IPS-18c (cell line): Measurements from ENCODE around the gene OPN3.
A peak's percentile ranks its signal among the peaks of the same experiment; 100 is the strongest.

Experiments
- H3K4me3 ChIP-seq: 2 replicates; pipeline ENCODE4 v1.7.0; 2013; ENCODE audit warnings: low read depth, mild to moderate bottlenecking, low read length, moderate library complexity; ENCODE audit not compliant: insufficient read depth
- H3K9me3 ChIP-seq: one replicate; pipeline ENCODE4 v1.6.1; 2013; ENCODE audit warnings: mild to moderate bottlenecking, low read length, moderate library complexity; ENCODE audit not compliant: control insufficient read depth, insufficient read depth

The OPN3 gene

DNA sequence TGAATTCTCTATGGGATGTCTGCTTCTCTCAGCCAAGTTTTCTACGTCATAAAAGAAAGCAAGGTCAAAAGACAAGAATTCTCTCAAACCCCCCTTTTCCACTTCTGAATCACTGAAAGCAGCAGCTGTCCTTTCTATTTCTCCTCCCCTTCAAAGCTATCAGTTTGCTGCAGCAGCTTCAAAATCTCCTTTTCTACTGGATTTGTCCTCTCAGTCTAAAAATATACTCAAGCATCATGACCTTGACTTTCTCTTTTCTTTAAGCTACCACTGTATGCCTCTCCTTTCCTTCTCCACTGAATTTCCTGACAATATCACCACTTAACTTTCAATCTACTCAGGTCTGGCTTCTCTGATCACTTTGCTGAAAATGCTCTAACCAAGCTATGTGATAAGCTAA is 13.8 kb upstream of the OPN3 start:
- no peak overlapping the region for H3K4me3 ChIP-seq
- no peaks in the 10 kb centered on the region for H3K9me3 ChIP-seq

DNA sequence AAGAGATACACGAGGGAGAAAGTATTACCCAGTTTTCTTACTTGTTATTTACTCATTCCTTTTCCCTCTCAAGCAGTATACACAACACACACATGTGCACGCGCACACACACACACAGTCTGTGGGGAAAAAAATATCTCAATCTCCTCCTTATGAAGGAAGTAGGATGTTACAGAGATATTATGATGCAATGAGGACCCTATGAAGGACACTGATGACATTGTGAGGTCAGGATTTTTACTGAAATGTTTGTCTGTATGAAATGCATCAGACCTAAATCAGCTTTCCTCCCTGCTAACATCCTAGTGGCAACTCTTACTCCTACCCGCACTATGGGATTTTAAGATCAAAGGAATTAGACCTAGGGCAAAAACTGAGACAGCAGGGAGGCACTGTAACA is 11.8 kb upstream of the OPN3 start, which contains the start of gene WDR64:
WDR64 (plus strand) TSS at position 270 of the 400 bp plus-strand sequence. CDS start 204 bp downstream, outside the sequence.
- H3K9me3 ChIP-seq = no peaks in the 10 kb centered on the region
- no peak within 1 kb of the TSS for H3K4me3 ChIP-seq

DNA sequence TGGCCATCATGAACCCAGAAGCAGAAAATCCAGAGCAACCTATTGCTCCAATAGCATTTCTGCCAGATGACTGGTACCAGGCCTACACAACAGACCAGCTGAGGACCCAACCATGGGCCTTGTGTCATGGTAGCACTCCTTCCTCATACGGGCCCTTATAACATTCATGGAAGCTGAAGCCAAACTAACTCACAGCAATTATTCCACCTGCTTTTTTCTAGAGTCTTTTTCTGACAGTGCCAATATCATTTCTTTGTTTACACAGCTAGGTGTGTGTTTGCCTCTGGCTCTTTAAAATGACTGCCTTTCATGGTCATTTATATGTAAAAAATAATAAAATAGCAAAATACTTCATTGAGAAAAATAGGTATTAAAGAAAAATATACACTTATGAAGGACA is 8.0 kb upstream of the OPN3 start:
- no peaks in the 10 kb centered on the region for H3K9me3 ChIP-seq
- H3K4me3 ChIP-seq = no peak overlapping the region

DNA sequence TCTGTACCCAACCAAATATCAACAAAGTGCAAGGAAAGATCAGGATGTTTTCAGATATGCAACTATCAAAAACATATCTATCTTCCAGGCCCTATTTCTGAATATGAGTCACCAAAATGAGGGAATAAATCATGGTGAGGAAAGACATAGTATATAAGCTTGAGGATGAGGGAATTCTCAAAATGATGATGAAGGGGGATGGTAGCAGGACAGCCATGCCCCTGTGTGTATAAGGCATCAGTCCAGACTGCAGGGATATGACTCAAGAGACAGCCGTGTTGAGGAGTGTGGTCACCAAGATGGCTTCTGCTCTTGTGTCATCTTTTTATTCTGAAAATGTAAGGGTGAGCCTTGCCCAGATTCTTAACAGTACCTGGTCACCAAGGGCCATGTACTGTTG is 7.5 kb upstream of the OPN3 start:
- no peak overlapping the region for H3K4me3 ChIP-seq
- no peaks in the 10 kb centered on the region for H3K9me3 ChIP-seq

DNA sequence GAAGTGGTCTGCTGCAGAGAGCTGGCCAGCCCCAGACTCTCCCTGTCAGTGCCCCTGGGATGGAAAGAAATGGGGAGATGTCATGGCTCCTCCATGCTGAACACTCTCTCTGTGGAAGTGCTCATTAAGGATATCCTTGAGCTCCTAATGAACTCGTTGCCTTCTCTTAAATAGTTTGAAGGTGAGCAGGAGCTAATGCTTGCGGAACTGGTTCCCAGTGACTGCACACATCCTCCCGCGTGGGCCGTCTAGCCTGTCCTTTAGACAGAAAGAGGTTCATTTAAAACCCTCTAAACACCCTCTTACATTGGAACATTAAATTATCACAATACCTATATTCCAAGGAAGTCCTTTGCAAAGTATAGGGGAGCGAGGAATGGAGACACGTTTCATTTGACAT is 6.0 kb upstream of the OPN3 start:
- no peak overlapping the region for H3K4me3 ChIP-seq
- H3K9me3 ChIP-seq = no peaks in the 10 kb centered on the region

DNA sequence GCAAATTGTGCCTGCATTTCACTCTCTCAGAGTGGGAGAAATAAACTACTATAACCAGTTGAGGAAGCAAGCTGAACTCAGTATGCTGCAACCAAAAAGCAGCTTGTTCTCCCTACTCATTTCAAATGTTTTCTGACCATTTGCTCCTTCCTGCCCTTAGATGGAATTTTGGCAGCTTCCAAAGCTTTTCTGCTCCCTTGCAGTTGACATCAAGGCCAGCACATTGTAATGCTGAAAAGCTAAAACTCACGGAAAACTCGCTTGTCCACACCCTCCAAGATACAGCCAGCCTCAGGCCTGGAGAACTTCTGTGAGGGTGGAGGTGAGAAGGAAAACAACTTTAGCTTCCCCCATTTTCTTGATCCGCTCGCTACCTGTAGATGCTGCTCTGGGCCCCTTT is 5.0 kb upstream of the OPN3 start:
- H3K4me3 ChIP-seq = no peak overlapping the region; the same call in 1 of the 2 replicates
- no peaks in the 10 kb centered on the region for H3K9me3 ChIP-seq

DNA sequence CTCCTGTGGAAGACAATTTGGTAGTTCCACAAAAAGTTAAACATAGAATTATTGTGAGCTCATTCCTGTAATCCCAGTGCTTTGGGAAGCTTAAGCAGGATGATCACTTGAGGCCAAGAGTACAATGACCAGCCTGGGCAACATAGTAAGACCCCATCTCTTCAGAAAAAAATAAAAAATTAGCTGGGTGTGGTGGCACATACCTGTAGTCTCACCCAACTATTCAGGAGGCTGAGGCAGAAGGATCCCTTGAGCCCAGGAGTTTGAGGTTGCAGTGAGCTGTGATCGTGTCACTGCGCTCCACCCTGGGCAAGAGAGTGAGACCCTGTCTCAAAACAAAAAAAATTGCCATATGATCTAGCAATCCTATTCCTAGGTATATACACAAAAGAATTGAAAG is 4.1 kb upstream of the OPN3 start:
- no peaks in the 10 kb centered on the region for H3K9me3 ChIP-seq
- H3K4me3 ChIP-seq = no peak overlapping the region

DNA sequence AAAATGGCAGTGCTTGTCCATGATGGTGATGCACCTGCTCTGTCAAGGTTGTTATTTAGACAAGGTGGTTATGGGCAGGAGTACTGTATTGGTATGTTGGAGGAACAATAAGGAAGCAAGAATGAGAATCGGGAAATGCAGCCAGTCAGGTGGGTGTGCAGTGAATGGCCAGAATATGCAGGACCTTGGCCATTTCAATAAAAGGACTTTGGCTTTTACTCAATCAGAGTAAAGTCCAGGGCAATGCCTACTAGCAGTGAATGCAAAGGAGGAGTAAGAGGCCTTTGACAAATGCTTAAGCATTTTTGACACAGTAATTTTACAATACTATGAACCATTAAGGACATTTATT is 2.4 kb upstream of the OPN3 start:
- no peaks in the 10 kb centered on the region for H3K9me3 ChIP-seq
- no peak overlapping the region for H3K4me3 ChIP-seq

DNA sequence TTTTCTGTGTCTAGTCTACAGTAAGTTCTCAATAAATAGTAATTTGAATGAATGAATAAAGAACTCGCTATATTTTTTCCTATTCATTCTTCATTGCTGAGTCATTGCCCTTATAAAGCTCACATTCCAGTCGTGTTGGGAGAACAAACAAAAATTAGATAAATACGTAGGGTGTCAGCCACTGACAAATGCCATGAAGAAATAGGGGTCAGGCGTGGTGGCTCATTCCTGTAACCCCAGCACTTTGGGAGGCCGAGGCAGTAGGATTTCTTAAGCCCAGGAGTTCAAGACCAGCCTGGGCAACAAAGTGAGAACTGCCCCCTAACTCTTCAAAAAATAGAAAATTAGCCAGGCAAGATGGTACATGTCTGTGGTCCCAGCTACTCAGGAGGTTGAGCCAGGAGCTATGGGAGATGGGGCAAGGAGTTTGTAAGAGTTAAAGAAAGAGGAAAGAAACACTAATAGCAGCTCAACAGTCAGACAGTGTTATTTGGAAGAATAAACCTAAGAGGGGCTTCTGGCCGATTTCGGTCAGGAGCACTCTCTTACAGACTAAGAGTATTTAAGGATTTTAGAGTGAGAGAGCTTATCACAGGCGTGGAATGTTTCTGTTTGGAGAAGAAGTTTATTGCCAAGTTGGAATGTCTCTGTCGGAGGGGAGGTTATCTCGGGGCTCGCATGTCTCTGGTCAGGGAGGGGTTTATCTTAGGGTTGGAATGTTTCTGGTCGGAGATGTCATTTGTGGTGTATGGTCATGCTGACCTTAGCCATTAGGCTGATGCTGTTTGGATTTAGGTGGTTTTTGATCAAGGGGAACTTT is 1.8 kb upstream of the OPN3 start:
- no peak overlapping the region for H3K4me3 ChIP-seq
- no peaks in the 10 kb centered on the region for H3K9me3 ChIP-seq

DNA sequence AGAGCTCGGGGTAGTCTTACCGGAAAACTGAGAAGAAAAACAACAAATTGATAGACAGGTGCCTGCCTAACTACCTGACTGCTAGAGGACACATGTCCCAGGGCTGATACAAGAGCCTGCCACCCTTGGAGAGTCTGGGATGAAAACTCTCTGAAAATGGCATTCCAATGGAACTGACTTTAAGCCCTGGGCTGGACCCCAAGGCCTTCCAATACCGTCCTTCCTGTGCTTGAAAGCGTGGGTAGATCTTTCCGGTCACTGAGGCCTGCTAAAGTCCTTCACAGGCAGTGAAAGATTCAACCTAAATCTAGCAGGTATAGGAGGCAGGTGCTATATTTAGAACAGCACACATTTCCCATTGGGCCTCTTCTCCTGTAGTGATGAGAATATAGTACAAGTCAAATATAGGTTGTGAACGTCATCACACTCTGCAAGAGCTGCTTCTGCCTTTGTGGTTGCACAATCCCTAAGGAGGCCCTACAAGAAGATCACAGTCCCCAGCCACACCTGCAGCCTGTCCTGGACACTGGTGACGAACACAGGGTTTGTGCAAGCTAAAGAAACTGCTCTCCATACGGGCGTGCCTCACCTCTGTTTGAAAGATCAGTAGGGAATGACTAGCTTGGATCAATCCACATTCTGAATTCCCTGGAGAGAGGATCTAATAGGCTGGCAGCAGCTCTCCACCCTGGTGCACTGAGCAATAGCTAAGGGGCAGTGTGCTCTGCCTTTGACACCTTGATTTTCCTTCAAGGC is 876 bp upstream of the OPN3 start:
- no peak overlapping the region; the same call in 1 of the 2 replicates for H3K4me3 ChIP-seq
- H3K9me3 ChIP-seq = no peaks in the 10 kb centered on the region

DNA sequence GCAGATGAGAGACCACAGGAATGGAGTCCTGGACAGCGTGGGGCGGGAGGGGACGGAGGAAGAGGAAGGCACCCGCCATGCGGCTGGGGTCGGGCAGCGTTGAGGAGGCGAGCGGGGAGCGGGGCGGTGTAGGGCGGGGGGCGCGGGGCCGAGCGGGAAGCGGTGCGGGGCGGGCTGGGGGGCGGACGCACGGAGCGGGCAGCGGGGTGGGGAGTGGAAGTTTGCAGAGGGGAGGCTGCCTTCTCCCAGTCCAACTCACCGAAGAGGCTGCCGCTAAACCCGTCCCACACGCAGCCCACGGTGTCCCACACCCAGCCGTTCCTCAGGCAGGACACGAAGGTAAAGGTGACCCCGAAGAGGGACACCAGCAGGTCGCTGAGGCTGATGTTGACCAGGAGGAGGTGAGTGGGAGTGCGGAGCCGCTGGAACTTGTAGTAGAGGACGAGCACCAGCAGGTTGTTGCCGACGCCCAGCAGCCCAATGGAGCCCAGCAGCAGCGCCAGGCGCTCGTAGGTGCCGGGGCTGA is 483 bp downstream of the OPN3 start:
- H3K4me3 ChIP-seq = peak overlapping the region; percentile 91
- no peaks in the 10 kb centered on the region for H3K9me3 ChIP-seq

DNA sequence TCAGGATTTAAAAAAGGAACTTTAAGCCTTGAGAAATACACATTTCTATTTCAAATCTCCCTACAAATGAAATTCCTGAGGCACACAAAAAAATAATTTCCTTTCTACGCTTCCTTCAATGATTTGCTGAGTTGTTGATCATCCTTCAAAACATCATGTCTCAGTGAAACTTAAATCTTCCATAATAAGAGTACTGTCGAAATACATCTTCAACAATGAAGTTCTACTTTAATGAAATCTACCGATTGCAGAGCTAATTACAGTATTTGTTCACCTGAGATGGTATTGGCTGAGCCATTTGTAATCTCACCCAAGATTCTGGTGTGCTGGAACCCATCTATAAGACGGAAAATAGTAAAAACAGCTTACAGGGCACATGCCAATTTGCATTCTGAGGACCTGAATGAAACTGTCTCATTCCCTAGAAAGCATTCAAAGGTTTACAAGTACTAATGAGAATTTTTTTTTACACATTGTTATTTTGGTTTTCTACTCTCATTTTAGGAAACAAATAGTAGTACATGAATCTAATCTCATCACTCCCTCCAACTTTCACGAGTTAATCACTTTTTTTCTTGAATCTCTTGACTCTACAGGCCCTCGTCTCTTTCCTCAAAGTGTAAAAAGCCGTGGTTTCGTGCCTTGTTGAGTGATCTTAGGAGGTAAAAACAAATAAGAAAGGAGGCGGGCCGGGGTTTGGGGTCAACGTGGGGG is 1.1 kb downstream of the OPN3 start:
- peak overlapping the region; percentile 91 for H3K4me3 ChIP-seq
- H3K9me3 ChIP-seq = no peaks in the 10 kb centered on the region

DNA sequence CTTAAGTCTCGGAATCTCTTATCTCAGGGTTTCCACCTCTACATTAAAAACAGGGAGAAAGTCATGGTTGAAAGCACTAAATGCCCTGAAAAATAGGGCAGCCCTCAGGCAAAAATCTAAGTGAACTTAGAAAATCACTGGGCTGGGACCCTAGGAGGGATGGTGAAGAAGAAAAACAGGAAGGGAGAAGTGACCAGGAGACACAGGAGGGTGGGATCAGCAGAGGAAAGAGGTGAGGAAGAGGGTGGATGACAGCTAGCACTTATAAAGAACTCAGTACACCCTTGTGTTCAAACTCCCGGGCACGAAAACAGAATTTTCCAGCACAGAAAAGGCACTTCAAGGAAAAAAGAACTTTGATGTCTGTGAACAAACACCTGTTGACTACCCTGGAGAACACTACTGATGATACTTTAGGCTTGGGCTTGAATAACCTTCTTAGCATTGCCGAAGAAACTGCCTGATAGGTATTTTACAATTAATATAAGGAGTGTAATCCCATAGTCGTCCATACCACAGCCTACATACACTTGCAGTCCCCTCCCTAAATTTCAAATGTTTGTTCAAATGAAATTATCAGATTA is 2.0 kb downstream of the OPN3 start:
- peak overlapping the region; percentile 2; the same call in 1 of the 2 replicates for H3K4me3 ChIP-seq

DNA sequence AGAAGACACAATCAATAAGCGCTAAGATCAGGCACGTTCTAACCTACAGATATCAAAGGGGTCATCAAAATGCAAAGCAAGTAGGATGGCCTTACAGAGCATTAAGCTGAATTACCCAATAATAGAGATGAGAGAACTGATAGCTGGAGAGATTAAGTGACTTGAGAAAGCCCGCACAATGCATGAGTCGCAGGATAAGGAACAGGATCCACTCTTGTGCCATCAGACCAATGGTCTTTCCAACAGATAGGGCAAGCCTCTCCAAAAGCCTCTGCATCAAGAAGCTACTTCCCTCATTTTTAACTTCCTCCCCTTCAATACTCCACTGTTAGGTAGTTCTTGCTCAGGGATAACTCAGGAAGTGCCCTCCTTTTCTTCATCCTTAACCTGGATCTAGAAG is 2.6 kb downstream of the OPN3 start:
- Histone ChIP-seq H3K4me3 (0 out of 2 replicates have a peak overlapping the region, but pooled peaks have one; percentile 2), H3K9me3 (no peaks in the 10 kb centered on the region)

More for the DNA sequence above, 2.0 kb downstream of the OPN3 start:
- H3K9me3 ChIP-seq = no peaks in the 10 kb centered on the region

DNA sequence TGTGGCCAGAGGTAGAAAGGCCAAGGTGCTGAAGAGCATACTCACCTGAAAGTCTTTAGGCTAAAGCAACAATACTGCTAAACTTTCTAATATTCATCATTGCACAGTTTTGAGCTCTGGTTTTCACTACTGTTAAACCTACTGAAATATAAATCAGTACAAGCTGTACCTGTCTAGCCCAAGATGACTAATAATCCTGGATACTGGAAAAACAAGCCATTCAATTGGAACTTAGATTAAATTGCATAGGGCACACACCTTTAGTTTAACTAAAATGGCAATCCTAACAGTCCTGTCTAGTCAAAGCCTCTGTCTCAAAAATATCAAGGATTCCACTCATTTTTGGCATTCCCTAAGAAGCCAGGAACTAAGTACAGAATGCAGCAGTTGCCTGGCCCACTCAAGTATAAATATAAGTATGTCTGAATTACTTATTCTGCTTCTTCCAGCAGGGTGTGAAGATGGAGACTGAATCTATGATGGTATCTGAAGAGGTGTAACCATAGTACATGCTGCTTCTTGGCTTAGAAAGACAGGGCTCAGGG is 3.1 kb downstream of the OPN3 start:
- no peak overlapping the region; the same call in 1 of the 2 replicates for H3K4me3 ChIP-seq
- no peaks in the 10 kb centered on the region for H3K9me3 ChIP-seq

DNA sequence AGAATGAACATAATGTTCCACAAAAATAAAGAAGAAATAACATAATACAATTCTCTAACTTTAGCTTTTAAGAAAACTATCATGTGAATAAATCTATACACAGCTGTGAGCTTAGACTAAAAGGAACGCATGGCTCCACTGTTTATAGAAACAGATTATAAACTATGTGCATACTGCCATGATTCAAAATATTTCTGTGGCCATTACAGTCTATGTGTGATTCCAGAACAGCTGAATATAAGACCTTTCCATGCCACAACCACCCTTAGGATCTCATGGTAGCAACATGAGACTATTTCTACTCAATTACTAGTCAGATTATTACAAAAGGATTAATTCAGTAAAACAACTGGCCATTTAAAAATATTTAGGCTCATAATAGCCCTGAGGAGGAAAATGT is 3.9 kb downstream of the OPN3 start:
- Histone ChIP-seq H3K9me3 (no peaks in the 10 kb centered on the region), H3K4me3 (no peak overlapping the region)

DNA sequence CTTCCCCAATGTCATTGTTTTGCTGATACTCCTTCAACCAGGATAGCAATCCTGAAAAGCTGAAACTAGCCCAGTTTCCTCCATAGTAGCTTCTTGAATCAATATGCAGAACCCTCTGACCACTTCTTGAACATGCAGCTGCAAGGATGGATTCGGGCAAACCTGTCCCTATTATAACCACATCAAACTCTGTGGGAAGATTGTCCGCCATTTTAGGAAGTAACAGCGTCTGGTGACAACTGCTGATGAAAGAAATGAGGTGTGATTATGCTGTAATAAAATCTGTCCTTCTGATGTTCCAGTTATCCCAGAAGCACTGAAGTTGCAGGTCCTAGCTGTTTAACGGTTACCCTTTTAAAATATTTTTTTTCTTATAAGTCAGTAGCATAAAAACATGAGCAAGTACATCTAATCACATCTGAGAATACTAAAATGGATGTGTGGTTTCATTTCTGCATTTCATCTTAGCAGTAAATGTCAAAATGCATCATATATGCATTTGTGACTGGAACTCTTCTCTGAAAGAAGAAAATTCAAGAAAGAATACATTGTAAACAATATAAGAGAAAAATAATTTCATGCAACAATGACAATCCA is 4.5 kb downstream of the OPN3 start:
- H3K4me3 ChIP-seq = no peak overlapping the region
- no peaks in the 10 kb centered on the region for H3K9me3 ChIP-seq
